ENCODE results near the gene CTNNAL1. TPM values are rescaled to one million over a fixed set of nuclear protein-coding genes. Genes with fewer than 3 reads are reported as not detected.
A peak's percentile ranks its signal among the peaks of the same experiment; 100 is the strongest.

CTNNAL1 gene
- total and polyA plus RNA-seq, 9 of the 15 experiments (the other 6 are each of a cell fraction or from before 2014, with no cell fraction given): 23.2 to 78.0 (median 46.7) TPM

DNA sequence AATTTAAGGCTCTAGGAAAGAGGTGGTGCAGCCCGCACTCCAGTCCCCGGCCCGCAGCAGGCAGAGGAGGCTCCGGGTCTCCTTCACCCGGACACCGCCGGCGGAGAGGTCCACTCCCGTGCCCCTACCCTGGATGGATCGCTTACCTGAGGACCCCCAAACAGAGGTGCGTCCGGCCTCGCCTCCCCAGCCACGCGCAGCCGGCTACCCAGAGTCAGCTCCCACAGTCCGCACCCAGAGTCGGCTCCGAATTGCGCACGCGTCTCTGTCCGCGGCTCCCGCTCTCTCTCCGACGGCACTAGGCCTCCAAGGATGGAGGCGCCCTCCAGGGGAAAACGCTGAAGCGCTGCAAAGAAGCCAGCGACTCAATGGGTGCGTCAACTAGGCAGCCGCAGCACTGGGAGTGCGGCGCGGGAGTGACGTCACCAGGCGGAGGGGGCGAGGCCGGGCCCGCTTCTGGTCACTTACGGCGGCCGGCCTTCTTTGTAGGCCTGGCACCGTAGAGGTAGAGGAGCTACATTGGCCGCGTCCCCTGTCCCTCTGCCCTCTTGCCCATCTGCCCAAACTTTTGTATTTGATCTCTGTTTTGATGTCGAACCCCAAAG lies 79.5 kb downstream of the CTNNAL1 start, which contains the start of gene ELP1 (continued):
- TF ChIP-seq ZBTB1 (CRISPR knock-in tag; IDR thresholded peaks at IDR 0.05; ENCODE audit: borderline replicate concordance, low read depth) (peak; percentile 77; the same call in 1 of the 2 replicates), EGR1 (conservative IDR thresholded peaks at IDR 0.05) (no peak), ZNF143 (CRISPR knock-in tag; IDR thresholded peaks at IDR 0.05) (no peak), CREM (IDR thresholded peaks at IDR 0.05; ENCODE audit: low read depth) (peak; percentile 98), ZC3H8 (IDR thresholded peaks at IDR 0.05) (no peak), ZNF507 (tag; conservative IDR thresholded peaks at IDR 0.05) (no peak), CHCHD3 (CRISPR knock-in tag; IDR thresholded peaks at IDR 0.05) (no peak), ZNF253 (CRISPR knock-in tag; conservative IDR thresholded peaks at IDR 0.05) (no peak), POLR2G (IDR thresholded peaks at IDR 0.05; ENCODE audit: low read depth, low read length) (peak; percentile 94), RNF2 (IDR thresholded peaks at IDR 0.05) (peak; percentile 71; the same call in 1 of the 2 replicates), HCFC1 (IDR thresholded peaks at IDR 0.05; ENCODE audit: low read depth, low read length) (peak; percentile 76)
- TF ChIP-seq, protein P1, sequence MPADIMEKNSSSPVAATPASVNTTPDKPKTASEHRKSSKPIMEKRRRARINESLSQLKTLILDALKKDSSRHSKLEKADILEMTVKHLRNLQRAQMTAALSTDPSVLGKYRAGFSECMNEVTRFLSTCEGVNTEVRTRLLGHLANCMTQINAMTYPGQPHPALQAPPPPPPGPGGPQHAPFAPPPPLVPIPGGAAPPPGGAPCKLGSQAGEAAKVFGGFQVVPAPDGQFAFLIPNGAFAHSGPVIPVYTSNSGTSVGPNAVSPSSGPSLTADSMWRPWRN (IDR thresholded peaks at IDR 0.05; ENCODE audit: low read depth): no peak

DNA sequence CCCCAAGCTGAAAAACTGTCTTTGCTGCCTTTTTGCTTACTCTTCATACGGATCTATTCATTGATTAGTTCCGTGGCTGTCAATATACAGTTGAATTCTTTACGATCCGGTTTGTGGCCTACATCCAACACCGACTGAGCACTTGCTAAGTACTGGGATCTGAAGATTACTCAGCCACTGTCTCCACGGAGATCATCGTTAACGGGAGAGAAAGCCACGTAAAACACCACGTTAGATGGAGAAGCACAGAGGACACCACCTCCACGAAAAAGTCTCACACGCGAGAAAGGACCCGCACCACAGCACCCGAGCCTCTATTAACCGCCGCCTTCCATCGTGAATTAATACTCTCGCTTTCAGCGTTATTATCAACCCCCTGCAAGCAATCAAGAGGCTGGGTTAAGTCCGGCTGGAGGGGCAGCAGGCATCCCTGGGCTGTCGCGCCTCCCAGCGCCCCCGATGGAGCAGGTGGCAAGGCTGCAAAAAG lies 80.0 kb downstream of the CTNNAL1 start:
- Histone ChIP-seq H3K36me3 (ENCODE audit: control insufficient read depth, insufficient read depth, low read length) (peaks cover 47% of the 10 kb centered on the region), H3K4me2 (ENCODE audit: insufficient read depth, low read length) (peak overlapping the region; percentile 99), H3K79me2 (ENCODE audit: control insufficient read depth, insufficient read depth, low read length) (peaks cover 47% of the 10 kb centered on the region), H3K27ac (ENCODE audit: extremely low read depth, low read depth, low read length) (peak overlapping the region; percentile 79), H4K20me1 (replicated peaks; ENCODE audit: control insufficient read depth, insufficient read depth, low read length) (no peaks in the 10 kb centered on the region), H2AFZ (ENCODE audit: low read depth, low read length) (peak overlapping the region; percentile 97), H3K9ac (ENCODE audit: insufficient read depth in 1 of 2, low read depth in 2 of 2, low read length in 2 of 2) (peak overlapping the region; percentile 83 to 94), H3K27me3 (ENCODE audit: control insufficient read depth in 2 of 2, insufficient read depth in 2 of 2, low read length in 2 of 2) (no peaks in the 10 kb centered on the region), H3K9me1 (ENCODE audit: control insufficient read depth, insufficient read depth, low read length) (no peaks in the 10 kb centered on the region), H3K9me3 (replicated peaks; ENCODE audit: control insufficient read depth, insufficient read depth, low read depth, low read length) (no peaks in the 10 kb centered on the region), H3K4me3 (peak overlapping the region; percentile 86), H3K4me1 (replicated peaks in 1 of 2; ENCODE audit: control insufficient read depth in 2 of 2, insufficient read depth in 2 of 2, low read length in 2 of 2) (peaks cover 0 to 12% of the 10 kb centered on the region in 2 experiments; a peak in 4 of 5 replicates)
- ChIA-PET POLR2A (no interaction called here), CTCF (ENCODE audit: low intra/inter-chr PET ratio) (no interaction called here)
- TSS peak; percentile 55 for BruUV-seq (replicated peaks)
- in situ Hi-C loops (cut with MboI): no loop called here
- whole genome bisulfite sequencing (ENCODE audit: insufficient coverage, low coverage, missing lambda C conversion rate): under 1% methylated on average over 25 of the region's 25 CpGs
- intact Hi-C loops (cut with micrococcal nuclease): loop anchor here (5.0 kb wide), 2 partner anchors 79 to 264 kb away; partner anchors contain the start of gene CTNNAL1
- FAIRE-seq: peak; percentile 26
- peak; percentile 22 for ATAC-seq
- peak in 1 of 4 experiments; percentile 30 for DNase-seq (ENCODE audit: extremely low read depth in 1 of 4, low spot score in 3 of 4)
- TF ChIP-seq NCOA1 (IDR thresholded peaks at IDR 0.05; ENCODE audit: low read depth) (no peak), RFX1 (IDR thresholded peaks at IDR 0.05) (peak; percentile 19; the same call in 1 of the 2 replicates), NFATC3 (IDR thresholded peaks at IDR 0.05) (no peak), NFIX (CRISPR knock-in tag; IDR thresholded peaks at IDR 0.05; ENCODE audit: low read depth) (no peak), JUNB (CRISPR knock-in tag; conservative IDR thresholded peaks at IDR 0.05) (no peak), ETV6 (IDR thresholded peaks at IDR 0.05; ENCODE audit: borderline replicate concordance in 1 of 2, low read depth in 2 of 2, low read length in 1 of 2) (no peak), ETV6 (CRISPR knock-in tag; IDR thresholded peaks at IDR 0.05; ENCODE audit: borderline replicate concordance) (no peak), NFRKB (IDR thresholded peaks at IDR 0.05; ENCODE audit: low read depth) (no peak), FOXA3 (CRISPR knock-in tag; conservative IDR thresholded peaks at IDR 0.05 in 1 of 2, IDR thresholded peaks at IDR 0.05 in 1 of 2) (no peak), NFXL1 (CRISPR knock-in tag; IDR thresholded peaks at IDR 0.05) (no peak)
- TF ChIP-seq, protein P2, sequence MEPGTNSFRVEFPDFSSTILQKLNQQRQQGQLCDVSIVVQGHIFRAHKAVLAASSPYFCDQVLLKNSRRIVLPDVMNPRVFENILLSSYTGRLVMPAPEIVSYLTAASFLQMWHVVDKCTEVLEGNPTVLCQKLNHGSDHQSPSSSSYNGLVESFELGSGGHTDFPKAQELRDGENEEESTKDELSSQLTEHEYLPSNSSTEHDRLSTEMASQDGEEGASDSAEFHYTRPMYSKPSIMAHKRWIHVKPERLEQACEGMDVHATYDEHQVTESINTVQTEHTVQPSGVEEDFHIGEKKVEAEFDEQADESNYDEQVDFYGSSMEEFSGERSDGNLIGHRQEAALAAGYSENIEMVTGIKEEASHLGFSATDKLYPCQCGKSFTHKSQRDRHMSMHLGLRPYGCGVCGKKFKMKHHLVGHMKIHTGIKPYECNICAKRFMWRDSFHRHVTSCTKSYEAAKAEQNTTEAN (CRISPR knock-in tag; IDR thresholded peaks at IDR 0.05): peak; percentile 68; the same call in 1 of the 2 replicates
